Measurements from ENCODE around the gene E2F7.

E2F7 gene

GRCh38 chr12:77002382-77002781, 63.0 kb downstream of the E2F7 start:
- H3K27ac ChIP-seq = no peak overlapping the region
- TF ChIP-seq ZFX (IDR thresholded peaks at IDR 0.05) (no peak), CTCF (conservative IDR thresholded peaks at IDR 0.05) (no peak)

GRCh38 chr12:77001276-77001675, 64.1 kb downstream of the E2F7 start:
- H3K27ac ChIP-seq = no peak overlapping the region
- TF ChIP-seq CTCF (conservative IDR thresholded peaks at IDR 0.05) (no peak), ZFX (IDR thresholded peaks at IDR 0.05) (no peak)

DNA sequence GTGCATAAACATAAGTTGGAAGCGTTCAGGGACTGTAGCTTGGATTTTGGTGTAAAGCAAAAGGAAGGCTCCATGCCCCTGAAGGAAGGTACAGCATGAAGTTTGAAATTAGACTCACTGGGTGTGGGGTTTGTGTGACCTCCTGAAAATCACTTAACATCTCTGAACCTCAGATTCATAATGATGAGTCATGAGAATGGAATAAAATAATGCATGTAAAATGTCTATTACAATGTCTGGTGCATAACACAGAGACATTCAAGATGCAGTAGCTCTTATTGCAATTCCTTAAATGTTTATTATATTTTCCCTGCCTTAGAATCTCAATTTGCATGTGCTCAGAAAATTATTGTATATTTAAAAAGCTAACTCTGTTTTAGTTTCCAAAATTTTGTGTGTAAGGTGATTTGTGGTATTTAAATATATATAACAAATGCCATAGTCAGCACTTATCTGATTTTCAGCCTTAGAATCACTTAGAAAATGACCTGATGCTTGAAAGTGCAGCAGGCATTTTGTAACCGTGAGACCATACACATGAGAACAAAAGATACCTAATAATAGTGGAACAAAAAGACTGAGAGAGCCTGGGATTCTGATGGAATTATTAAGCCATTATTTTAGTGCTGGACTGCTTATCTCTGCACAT, 66.3 kb downstream of the E2F7 start:
- TF ChIP-seq CTCF (conservative IDR thresholded peaks at IDR 0.05) (no peak), ZFX (IDR thresholded peaks at IDR 0.05) (no peak)
- no peak overlapping the region for H3K27ac ChIP-seq

GRCh38 chr12:76998386-76998785, 67.0 kb downstream of the E2F7 start:
- no peak overlapping the region for H3K27ac ChIP-seq
- no peak for TF ChIP-seq CTCF (conservative IDR thresholded peaks at IDR 0.05)
- TF ChIP-seq ZFX (IDR thresholded peaks at IDR 0.05) = no peak

GRCh38 chr12:76997011-76997780, 68.2 kb downstream of the E2F7 start:
- TF ChIP-seq CTCF (conservative IDR thresholded peaks at IDR 0.05) = no peak
- TF ChIP-seq ZFX (IDR thresholded peaks at IDR 0.05) = no peak
- H3K27ac ChIP-seq = no peak overlapping the region

DNA sequence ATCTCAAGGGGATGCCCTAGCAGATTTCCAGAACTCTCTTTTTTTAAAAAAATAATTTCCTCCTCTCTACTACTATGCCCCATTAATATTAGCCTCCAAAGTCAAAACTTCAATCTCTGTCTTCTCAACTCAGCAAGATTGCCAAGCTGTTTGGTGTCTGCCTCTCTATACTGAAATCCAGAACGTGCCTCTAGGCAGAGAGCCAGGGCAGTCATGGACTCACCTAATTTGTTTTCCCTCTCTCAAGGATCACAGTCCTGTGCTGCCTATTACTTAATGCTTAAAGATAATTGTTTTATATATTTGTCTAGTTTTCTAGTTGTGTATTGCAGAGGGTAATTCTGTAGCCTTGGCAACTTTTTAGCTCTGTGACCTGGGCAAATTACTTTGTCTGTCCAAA, 74.7 kb downstream of the E2F7 start:
- no peak for TF ChIP-seq CTCF (conservative IDR thresholded peaks at IDR 0.05)
- no peak for TF ChIP-seq ZFX (IDR thresholded peaks at IDR 0.05)

DNA sequence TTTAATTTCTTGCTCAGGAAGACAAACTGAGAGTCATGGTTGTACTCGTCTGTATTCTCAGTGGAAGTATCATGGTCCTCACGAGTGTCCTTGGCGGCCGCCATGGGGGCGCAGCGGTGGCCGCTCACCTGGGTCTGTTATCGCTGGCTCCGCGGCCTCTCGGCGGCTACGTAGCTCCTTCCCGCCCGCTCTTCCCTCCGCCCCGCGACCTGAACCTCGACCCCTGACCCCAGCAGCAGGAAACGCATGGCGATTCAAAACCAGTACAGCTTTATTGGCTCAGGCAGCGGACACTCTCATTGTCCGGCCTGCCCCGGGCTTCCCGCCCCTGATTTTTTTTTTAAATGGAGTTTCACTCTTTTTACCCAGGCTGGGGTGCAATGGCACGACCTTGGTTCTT, 80.8 kb downstream of the E2F7 start:
- TF ChIP-seq CTCF (conservative IDR thresholded peaks at IDR 0.05) (no peak), ZFX (IDR thresholded peaks at IDR 0.05) (no peak)
- no peak overlapping the region for H3K27ac ChIP-seq

More for the DNA sequence above, 74.7 kb downstream of the E2F7 start:
- no peak overlapping the region for H3K27ac ChIP-seq

Measured in C4-2B (cell line).